Lung (tissue), 12 donors: Measurements from ENCODE around the gene SCGB3A2. TPM values are rescaled to one million over a fixed set of nuclear protein-coding genes. Genes with fewer than 3 reads are reported as not detected.

ENCODE experiments used
- ATAC-seq: fragments of 200-7000 bp; cut with Tn5 transposase; one replicate; pipeline ENCODE4 v1.9.1; 2020; ENCODE audit warnings: moderate number of reproducible peaks; ENCODE audit not compliant: insufficient read depth, low FRiP score
- DNase-seq, 3 donors: peaks; one replicate each; pipeline ENCODE4 v3.0.0-alpha.2; 2013 to 2017
- H3K27ac ChIP-seq, 2 donors: one replicate each; pipeline ENCODE4 v1.5.1; 2013; ENCODE audit warnings: mild to moderate bottlenecking in 2 of 2, moderate library complexity in 2 of 2, control low read depth in 1 of 2, inconsistent platforms in 1 of 2, low read depth in 1 of 2, low read length in 1 of 2
- H3K27me3 ChIP-seq, 3 donors: one replicate each; pipeline ENCODE4 v1.5.1; 2013; ENCODE audit warnings: low read length in 2 of 3; ENCODE audit not compliant: control insufficient read depth in 3 of 3, insufficient read depth in 3 of 3
- H3K36me3 ChIP-seq, 4 donors: one replicate each; pipeline ENCODE4 v1.5.1; 2013; ENCODE audit warnings: low read length in 4 of 4, mild to moderate bottlenecking in 1 of 4, moderate library complexity in 1 of 4; ENCODE audit not compliant: control insufficient read depth in 4 of 4, insufficient read depth in 4 of 4
- H3K4me1 ChIP-seq, 5 donors: one replicate each; pipeline ENCODE4 v1.5.1; 2013; ENCODE audit warnings: low read length in 5 of 5, mild to moderate bottlenecking in 2 of 5, moderate library complexity in 1 of 5; ENCODE audit not compliant: control insufficient read depth in 5 of 5, insufficient read depth in 5 of 5
- H3K4me3 ChIP-seq: one replicate; pipeline ENCODE4 v1.5.1; 2013; ENCODE audit warnings: mild to moderate bottlenecking, control low read depth, moderate library complexity
- H3K9ac ChIP-seq, 2 donors: one replicate each; pipeline ENCODE4 v1.5.1; 2013; ENCODE audit warnings: low read length in 2 of 2, control low read depth in 1 of 2; ENCODE audit not compliant: insufficient read depth in 1 of 2
- H3K9me3 ChIP-seq, 4 donors: one replicate each; pipeline ENCODE4 v1.5.1; 2013; ENCODE audit warnings: low read length in 3 of 4, mild to moderate bottlenecking in 1 of 4, moderate library complexity in 1 of 4; ENCODE audit not compliant: control insufficient read depth in 4 of 4, insufficient read depth in 3 of 4
- WGBS, 2 donors: extraction: QIAGEN DNeasy Blood & Tissue Kit; methylation state at CpG; one replicate each; pipeline ENCODE4 v1.1.7; 2013; 5-methylcytosine and 5-hydroxymethylcytosine counted together
- polyA plus RNA-seq, 2 donors: library from polyadenylated mRNA; stranded (reverse); fragments of 200-250 nt; gene quantifications; one replicate each; pipeline ENCODE4 v1.2.1, GENCODE V29; 2013
- total RNA-seq, 2 donors: library from RNA; depleted of rRNA in 1 of 2; stranded (reverse); fragments of >200 nt in 1 of 2; gene quantifications; one replicate each; pipeline ENCODE4 v1.2.1, GENCODE V29; 2014 to 2021
- TF ChIP-seq, protein P1 (sequence below): IDR thresholded peaks from 2 replicates; pipeline ENCODE4 v1.5.1; 2012; ENCODE audit warnings: mild to moderate bottlenecking; ENCODE audit errors: control extremely low read depth, extremely low read depth
- donor health status: control.
- donor health status: control.
- donor health status: Bipolar disorder and iron deficiency.
- donor health status: healthy.
- donor health status: DM: yes; HTN: yes; CAD: no.

The SCGB3A2 gene
- total and polyA plus RNA-seq, 4 donors: 305 to 4,264 (median 1,823) TPM

DNA sequence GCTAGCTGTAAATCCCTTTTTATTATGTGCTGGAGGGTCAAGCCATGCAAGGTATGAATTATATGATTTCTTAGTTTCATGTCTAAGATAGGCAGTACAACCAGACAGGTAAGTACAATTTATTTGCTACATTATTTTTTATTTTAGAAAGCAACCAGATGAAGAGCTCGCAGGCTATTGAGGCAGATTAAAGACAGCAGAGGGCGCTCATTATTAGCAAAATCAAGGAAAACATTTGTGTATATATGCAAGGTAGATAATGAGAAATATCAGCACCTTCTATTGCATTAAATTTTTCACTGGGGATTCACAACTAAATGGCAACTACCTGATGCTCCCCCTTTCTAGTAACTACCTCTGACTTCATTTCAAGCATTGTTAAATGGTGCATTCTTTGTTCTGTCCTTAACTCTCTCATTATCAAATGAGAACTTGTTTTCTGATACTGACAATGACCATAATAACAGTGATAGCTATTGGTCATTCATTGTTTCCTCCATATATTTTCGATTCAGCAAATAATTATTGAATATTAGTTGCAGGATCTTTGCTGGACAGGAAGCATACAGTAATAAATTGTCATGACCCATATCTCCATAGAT is 8.6 kb downstream of the SCGB3A2 start:
- Histone ChIP-seq H3K27ac (no peak overlapping the region), H3K9me3 (no peaks in the 10 kb centered on the region), H3K4me1 (no peaks in the 10 kb centered on the region), H3K27me3 (peaks cover 0 to 3% (median 0%) of the 10 kb centered on the region in 3 donors), H3K9ac (no peak overlapping the region), H3K36me3 (no peaks in the 10 kb centered on the region), H3K4me3 (no peak overlapping the region)
- TF ChIP-seq, protein P1, sequence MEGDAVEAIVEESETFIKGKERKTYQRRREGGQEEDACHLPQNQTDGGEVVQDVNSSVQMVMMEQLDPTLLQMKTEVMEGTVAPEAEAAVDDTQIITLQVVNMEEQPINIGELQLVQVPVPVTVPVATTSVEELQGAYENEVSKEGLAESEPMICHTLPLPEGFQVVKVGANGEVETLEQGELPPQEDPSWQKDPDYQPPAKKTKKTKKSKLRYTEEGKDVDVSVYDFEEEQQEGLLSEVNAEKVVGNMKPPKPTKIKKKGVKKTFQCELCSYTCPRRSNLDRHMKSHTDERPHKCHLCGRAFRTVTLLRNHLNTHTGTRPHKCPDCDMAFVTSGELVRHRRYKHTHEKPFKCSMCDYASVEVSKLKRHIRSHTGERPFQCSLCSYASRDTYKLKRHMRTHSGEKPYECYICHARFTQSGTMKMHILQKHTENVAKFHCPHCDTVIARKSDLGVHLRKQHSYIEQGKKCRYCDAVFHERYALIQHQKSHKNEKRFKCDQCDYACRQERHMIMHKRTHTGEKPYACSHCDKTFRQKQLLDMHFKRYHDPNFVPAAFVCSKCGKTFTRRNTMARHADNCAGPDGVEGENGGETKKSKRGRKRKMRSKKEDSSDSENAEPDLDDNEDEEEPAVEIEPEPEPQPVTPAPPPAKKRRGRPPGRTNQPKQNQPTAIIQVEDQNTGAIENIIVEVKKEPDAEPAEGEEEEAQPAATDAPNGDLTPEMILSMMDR: peak; percentile 24
- 9 to 13% methylated on average over 3 of the region's 3 CpGs for WGBS, 2 donors
- peak in 2 of 3 donors; percentile 15 to 37 for DNase-seq
- ATAC-seq: no peak

DNA sequence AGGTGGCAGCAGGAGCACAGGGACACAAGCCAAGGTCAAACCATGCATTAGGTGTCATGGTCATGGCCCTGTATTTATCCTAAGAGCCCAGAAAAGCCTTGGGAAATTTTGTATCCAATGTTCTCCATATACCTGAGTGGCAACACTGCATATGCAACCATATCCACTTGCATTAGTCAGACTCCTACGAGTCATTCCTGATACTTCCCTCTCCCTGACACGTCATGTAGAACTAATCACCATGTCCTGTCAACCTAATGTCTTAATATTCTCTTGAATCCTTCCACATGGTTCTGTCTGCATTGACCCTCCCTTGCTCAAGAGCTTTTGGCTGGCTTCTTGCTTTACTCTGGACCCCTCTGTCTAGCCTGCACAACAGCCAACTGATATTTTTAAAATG is 9.4 kb downstream of the SCGB3A2 start:
- Histone ChIP-seq H3K9ac (no peak overlapping the region), H3K27me3 (peaks cover 0 to 3% (median 0%) of the 10 kb centered on the region in 3 donors), H3K4me3 (no peak overlapping the region), H3K27ac (no peak overlapping the region), H3K9me3 (no peaks in the 10 kb centered on the region), H3K36me3 (no peaks in the 10 kb centered on the region), H3K4me1 (no peaks in the 10 kb centered on the region)
- WGBS, 2 donors: 63 to 67% methylated on average over 2 of the region's 2 CpGs
- DNase-seq (no peak), ATAC-seq (no peak)
- TF ChIP-seq, protein P1: no peak

DNA sequence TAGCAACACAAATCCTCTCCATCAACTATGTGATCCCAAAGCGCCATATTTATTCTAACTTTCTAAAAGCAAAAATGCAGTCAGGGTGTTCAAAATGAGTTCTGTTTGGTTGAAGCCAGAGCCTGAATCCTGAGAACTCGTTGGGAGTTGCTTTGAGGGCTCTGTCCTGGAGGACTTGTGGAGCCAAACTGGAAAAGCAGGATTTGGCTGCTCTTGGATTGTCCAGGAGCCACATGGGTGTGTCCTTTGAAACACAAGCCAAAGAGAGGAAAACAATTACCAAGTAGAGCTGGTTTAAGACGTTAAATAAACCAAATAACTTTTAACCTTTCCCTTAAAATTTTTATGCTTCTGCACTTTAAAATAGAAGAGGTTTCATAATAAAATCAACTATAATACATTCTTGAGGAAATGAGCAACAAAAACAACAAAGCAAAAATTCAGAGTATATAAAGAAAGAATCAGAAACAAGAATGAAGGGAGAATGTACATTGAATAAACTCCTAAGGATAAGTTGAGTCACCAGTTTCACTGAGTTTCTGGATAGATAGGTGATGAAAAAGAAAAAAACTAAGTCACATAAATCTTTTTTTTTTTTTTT is 14.3 kb downstream of the SCGB3A2 start:
- DNase-seq: peak; percentile 28 to 69 (median 34)
- H3K4me1 ChIP-seq: no peaks in the 10 kb centered on the region
- no peak overlapping the region for H3K9ac ChIP-seq
- H3K4me3 ChIP-seq: no peak overlapping the region
- 55 to 70% methylated on average over 3 of the region's 3 CpGs for WGBS, 2 donors
- H3K36me3 ChIP-seq: no peaks in the 10 kb centered on the region
- no peaks in the 10 kb centered on the region for H3K9me3 ChIP-seq
- H3K27me3 ChIP-seq: peaks cover 0 to 3% (median 0%) of the 10 kb centered on the region in 3 donors
- TF ChIP-seq, protein P1: no peak
- H3K27ac ChIP-seq: no peak overlapping the region
- ATAC-seq: no peak
